ENCODE data around the gene BLM. TPM values are rescaled to one million over a fixed set of nuclear protein-coding genes. Genes with fewer than 3 reads are reported as not detected.

BLM gene
- total and polyA plus RNA-seq, 10 of the 15 experiments (the other 5 are each of a cell fraction or from before 2014, with no cell fraction given), result 23.0 to 68.4 (median 43.9) TPM

GRCh38 chr15:90828111-90828510, 111.0 kb downstream of the BLM start (continued):
- no peak for TF ChIP-seq ELK1 (IDR thresholded peaks at IDR 0.05; ENCODE audit: low read depth, low read length)
- no peak for TF ChIP-seq BCLAF1 (IDR thresholded peaks at IDR 0.05)
- TF ChIP-seq E2F8 (IDR thresholded peaks at IDR 0.05; ENCODE audit: low read depth, partially characterized antibody), result no peak
- TF ChIP-seq ESRRA (IDR thresholded peaks at IDR 0.05; ENCODE audit: low read length), result no peak

- ChIA-PET CTCF (interaction anchor here (1.4 to 1.7 kb wide), 2 partner anchors 11 to 57 kb away, joined by 6 to 7 read pairs; no protein-coding TSS in a partner anchor), RAD21 (ENCODE audit: unreplicated experiment) (interaction anchor here (1.4 to 1.5 kb wide), 2 partner anchors 11 to 19 kb away, joined by 3 to 7 read pairs; no protein-coding TSS in a partner anchor), SMC1A (ENCODE audit: uncharacterized antibody, unreplicated experiment) (interaction anchor here (0.6 to 1.9 kb wide), 5 partner anchors 11 to 41 kb away, joined by 3 to 10 read pairs (median 4); no protein-coding TSS in a partner anchor), POLR2A (interaction anchor here (0.9 to 2.7 kb wide), 3 partner anchors 11 to 85 kb away, joined by 3 to 14 read pairs (median 4); no protein-coding TSS in a partner anchor)
- Histone ChIP-seq H3K27me3 (replicated peaks in 1 of 2; ENCODE audit: control insufficient read depth in 2 of 2, insufficient read depth in 2 of 2, low read length in 1 of 2) (no peaks in the 10 kb centered on the region), H3K4me2 (ENCODE audit: control insufficient read depth, insufficient read depth) (no peak overlapping the region), H3K9me3 (replicated peaks; ENCODE audit: control insufficient read depth, insufficient read depth, low read length) (no peaks in the 10 kb centered on the region; the same call in 2 of the 3 replicates), H3K27ac (ENCODE audit: control insufficient read depth, insufficient read depth) (no peak overlapping the region), H4K20me1 (ENCODE audit: control insufficient read depth, insufficient read depth) (no peaks in the 10 kb centered on the region), H3K36me3 (ENCODE audit: control insufficient read depth in 2 of 2, insufficient read depth in 2 of 2, low read length in 1 of 2) (no peaks in the 10 kb centered on the region), H3K9ac (ENCODE audit: control insufficient read depth, insufficient read depth, low read length) (no peak overlapping the region), H3K79me2 (ENCODE audit: control insufficient read depth, insufficient read depth, low read length) (no peaks in the 10 kb centered on the region), H3K4me3 (no peak overlapping the region), H3K4me1 (ENCODE audit: control insufficient read depth, insufficient read depth, low read length) (peaks cover 9% of the 10 kb centered on the region), H2AFZ (ENCODE audit: control insufficient read depth, low read depth, low read length) (no peak overlapping the region)
- DNase-seq (ENCODE audit: low read depth, low spot score), result no peak
- intact Hi-C loops (cut with micrococcal nuclease; ENCODE audit: unreplicated experiment), result no loop called here
- WGBS (ENCODE audit: insufficient coverage, insufficient replicate concordance, low lambda C conversion rate, missing lambda C conversion rate), result 74% methylated on average over 6 of the region's 6 CpGs
- BruUV-seq (replicated peaks), result no TSS peak
- ATAC-seq, result no peak
- in situ Hi-C loops (cut with MboI), result no loop called here
- no peak for FAIRE-seq
- no peak for TF ChIP-seq NFXL1 (IDR thresholded peaks at IDR 0.05; ENCODE audit: borderline replicate concordance)
- TF ChIP-seq SMC3 (IDR thresholded peaks at IDR 0.05; ENCODE audit: borderline replicate concordance, low read length), result no peak
- no peak for TF ChIP-seq BCL3 (IDR thresholded peaks at IDR 0.05; ENCODE audit: borderline replicate concordance, insufficient read depth, low read depth, low read length, poor library complexity, severe bottlenecking)
- TF ChIP-seq ZBED1 (IDR thresholded peaks at IDR 0.05; ENCODE audit: borderline replicate concordance), result no peak
- no peak for TF ChIP-seq ZNF622 (IDR thresholded peaks at IDR 0.05)
- TF ChIP-seq GATAD2B (conservative IDR thresholded peaks at IDR 0.05; ENCODE audit: low read depth), result no peak
- TF ChIP-seq ATF2 (IDR thresholded peaks at IDR 0.05; ENCODE audit: low read length), result no peak
- no peak for TF ChIP-seq ZZZ3 (IDR thresholded peaks at IDR 0.05; ENCODE audit: control insufficient read depth, insufficient read length, low read depth)
Observed at GRCh38 chr15:90829126-90829525, 112.0 kb downstream of the BLM start.

Measured in GM12878 (cell line).